ENCODE measurements around the gene VASN.
"Not testable (repeated sequence)": the region's sequence is repeated elsewhere in the genome, so short reads cannot be mapped to it uniquely, and the experiment has no call there.

Gene VASN

GRCh38 chr16:4392382-4393239, 21.0 kb downstream of the VASN start:
- H2AFZ ChIP-seq (ENCODE audit: low read length): no peak overlapping the region
- H3K4me1 ChIP-seq (ENCODE audit: low read length): no peaks in the 10 kb centered on the region
- no peak overlapping the region for H3K27ac ChIP-seq (ENCODE audit: low read length)
- no peaks in the 10 kb centered on the region for H3K9me2 ChIP-seq (replicated peaks; ENCODE audit: insufficient read depth, low read length)
- H3K79me2 ChIP-seq (ENCODE audit: low read length): peaks cover 30% of the 10 kb centered on the region
- H4K20me1 ChIP-seq (ENCODE audit: insufficient read depth, low read length): no peaks in the 10 kb centered on the region
- H3K4me2 ChIP-seq (ENCODE audit: low read depth, low read length): no peak overlapping the region
- TF ChIP-seq EZH2 (optimal IDR thresholded peaks at IDR 0.05; ENCODE audit: low read depth, low read length) (no peak), EZH2phosphoT487 (IDR thresholded peaks at IDR 0.05; ENCODE audit: low read length) (no peak)
- H3F3A ChIP-seq (ENCODE audit: insufficient read depth, low read length): no peaks in the 10 kb centered on the region
- no peaks in the 10 kb centered on the region for H3K36me3 ChIP-seq (replicated peaks; ENCODE audit: insufficient read depth, low read length)
- H3K9ac ChIP-seq (ENCODE audit: low read length): no peak overlapping the region
- DNase-seq: no peak
- H3K27me3 ChIP-seq (replicated peaks; ENCODE audit: insufficient read depth, low read length): no peaks in the 10 kb centered on the region
- no peak overlapping the region for H3K4me3 ChIP-seq (ENCODE audit: low read length)
- H3K9me3 ChIP-seq (replicated peaks; ENCODE audit: insufficient read depth, low read length): no peaks in the 10 kb centered on the region

- Histone ChIP-seq H3K9me3 (replicated peaks; ENCODE audit: insufficient read depth, low read length) (no peaks in the 10 kb centered on the region), H4K20me1 (ENCODE audit: insufficient read depth, low read length) (no peaks in the 10 kb centered on the region), H3K27me3 (replicated peaks; ENCODE audit: insufficient read depth, low read length) (no peaks in the 10 kb centered on the region), H3F3A (ENCODE audit: insufficient read depth, low read length) (no peaks in the 10 kb centered on the region), H3K79me2 (ENCODE audit: low read length) (peaks cover 30% of the 10 kb centered on the region), H3K9me2 (replicated peaks; ENCODE audit: insufficient read depth, low read length) (no peaks in the 10 kb centered on the region), H3K4me3 (ENCODE audit: low read length) (no peak overlapping the region), H3K4me1 (ENCODE audit: low read length) (no peaks in the 10 kb centered on the region), H3K9ac (ENCODE audit: low read length) (no peak overlapping the region), H3K27ac (ENCODE audit: low read length) (no peak overlapping the region), H3K4me2 (ENCODE audit: low read depth, low read length) (no peak overlapping the region), H3K36me3 (replicated peaks; ENCODE audit: insufficient read depth, low read length) (no peaks in the 10 kb centered on the region), H2AFZ (ENCODE audit: low read length) (no peak overlapping the region)
- DNase-seq: no peak
- no peak for TF ChIP-seq EZH2phosphoT487 (IDR thresholded peaks at IDR 0.05; ENCODE audit: low read length)
- TF ChIP-seq CTCF (IDR thresholded peaks at IDR 0.05; ENCODE audit: low read length): no peak
- TF ChIP-seq EZH2 (optimal IDR thresholded peaks at IDR 0.05; ENCODE audit: low read depth, low read length): no peak
Measured at GRCh38 chr16:4393240-4393600, 21.6 kb downstream of the VASN start.

GRCh38 chr16:4393850-4394249, 22.2 kb downstream of the VASN start:
- not testable (repeated sequence) for H3K9me3 ChIP-seq (replicated peaks; ENCODE audit: insufficient read depth, low read length); H3K27ac ChIP-seq (ENCODE audit: low read length); H3F3A ChIP-seq (ENCODE audit: insufficient read depth, low read length); H2AFZ ChIP-seq (ENCODE audit: low read length); H3K4me2 ChIP-seq (ENCODE audit: low read depth, low read length); DNase-seq; H3K9me2 ChIP-seq (replicated peaks; ENCODE audit: insufficient read depth, low read length); H3K4me3 ChIP-seq (ENCODE audit: low read length); H3K27me3 ChIP-seq (replicated peaks; ENCODE audit: insufficient read depth, low read length); H3K4me1 ChIP-seq (ENCODE audit: low read length); H4K20me1 ChIP-seq (ENCODE audit: insufficient read depth, low read length); H3K9ac ChIP-seq (ENCODE audit: low read length); H3K36me3 ChIP-seq (replicated peaks; ENCODE audit: insufficient read depth, low read length)
- peaks cover 31% of the 10 kb centered on the region for H3K79me2 ChIP-seq (ENCODE audit: low read length)

- H3K4me1 ChIP-seq (ENCODE audit: low read length): no peaks in the 10 kb centered on the region
- no peak overlapping the region for H3K4me2 ChIP-seq (ENCODE audit: low read depth, low read length)
- no peaks in the 10 kb centered on the region for H4K20me1 ChIP-seq (ENCODE audit: insufficient read depth, low read length)
- TF ChIP-seq EZH2 (optimal IDR thresholded peaks at IDR 0.05; ENCODE audit: low read depth, low read length) (no peak), EZH2phosphoT487 (IDR thresholded peaks at IDR 0.05; ENCODE audit: low read length) (no peak), CTCF (IDR thresholded peaks at IDR 0.05; ENCODE audit: low read length) (no peak)
- H3K9ac ChIP-seq (ENCODE audit: low read length): no peak overlapping the region
- no peaks in the 10 kb centered on the region; the same call in 1 of the 2 replicates for H3F3A ChIP-seq (ENCODE audit: insufficient read depth, low read length)
- no peaks in the 10 kb centered on the region for H3K9me3 ChIP-seq (replicated peaks; ENCODE audit: insufficient read depth, low read length)
- no peak overlapping the region for H3K27ac ChIP-seq (ENCODE audit: low read length)
- H3K27me3 ChIP-seq (replicated peaks; ENCODE audit: insufficient read depth, low read length): no peaks in the 10 kb centered on the region
- no peak overlapping the region for H3K4me3 ChIP-seq (ENCODE audit: low read length)
- H3K36me3 ChIP-seq (replicated peaks; ENCODE audit: insufficient read depth, low read length): no peaks in the 10 kb centered on the region; the same call in 1 of the 2 replicates
- H2AFZ ChIP-seq (ENCODE audit: low read length): no peak overlapping the region
- no peak for DNase-seq
- H3K9me2 ChIP-seq (replicated peaks; ENCODE audit: insufficient read depth, low read length): no peaks in the 10 kb centered on the region
- peaks cover 36% of the 10 kb centered on the region for H3K79me2 ChIP-seq (ENCODE audit: low read length)
Measured at GRCh38 chr16:4395055-4395726, 23.5 kb downstream of the VASN start.
